ENCODE measurements around the gene RPS19.

RPS19 gene

GRCh38 chr19:41918095-41918494 lies 58.0 kb downstream of the RPS19 start:
- no peak overlapping the region for H3K4me3 ChIP-seq (ENCODE audit: low read depth, low read length)
- CTCF ChIA-PET: no interaction called here
- POLR2A ChIA-PET: no interaction called here
- DNase-seq (ENCODE audit: low read depth, low spot score): no peak
- TF ChIP-seq CTCF (IDR thresholded peaks at IDR 0.05; ENCODE audit: insufficient read depth, low read length, missing control alignments): no peak

GRCh38 chr19:41918653-41919244 lies 58.7 kb downstream of the RPS19 start:
- no peak for TF ChIP-seq CTCF (IDR thresholded peaks at IDR 0.05; ENCODE audit: insufficient read depth, low read length, missing control alignments)
- no peak for DNase-seq (ENCODE audit: low read depth, low spot score)
- POLR2A ChIA-PET: no interaction called here
- no peak overlapping the region for H3K4me3 ChIP-seq (ENCODE audit: low read depth, low read length)
- CTCF ChIA-PET: interaction anchor here (1.2 to 1.5 kb wide), 2 partner anchors 16 to 18 kb away, joined by 4 to 5 read pairs; no protein-coding TSS in a partner anchor

GRCh38 chr19:41919948-41920712 lies 60.1 kb downstream of the RPS19 start:
- TF ChIP-seq CTCF (IDR thresholded peaks at IDR 0.05; ENCODE audit: insufficient read depth, low read length, missing control alignments): no peak
- no peak for DNase-seq (ENCODE audit: low read depth, low spot score)
- CTCF ChIA-PET: interaction anchor here (1.2 to 1.5 kb wide), 2 partner anchors 15 to 17 kb away, joined by 4 to 5 read pairs; no protein-coding TSS in a partner anchor
- POLR2A ChIA-PET: no interaction called here
- no peak overlapping the region for H3K4me3 ChIP-seq (ENCODE audit: low read depth, low read length)

DNA sequence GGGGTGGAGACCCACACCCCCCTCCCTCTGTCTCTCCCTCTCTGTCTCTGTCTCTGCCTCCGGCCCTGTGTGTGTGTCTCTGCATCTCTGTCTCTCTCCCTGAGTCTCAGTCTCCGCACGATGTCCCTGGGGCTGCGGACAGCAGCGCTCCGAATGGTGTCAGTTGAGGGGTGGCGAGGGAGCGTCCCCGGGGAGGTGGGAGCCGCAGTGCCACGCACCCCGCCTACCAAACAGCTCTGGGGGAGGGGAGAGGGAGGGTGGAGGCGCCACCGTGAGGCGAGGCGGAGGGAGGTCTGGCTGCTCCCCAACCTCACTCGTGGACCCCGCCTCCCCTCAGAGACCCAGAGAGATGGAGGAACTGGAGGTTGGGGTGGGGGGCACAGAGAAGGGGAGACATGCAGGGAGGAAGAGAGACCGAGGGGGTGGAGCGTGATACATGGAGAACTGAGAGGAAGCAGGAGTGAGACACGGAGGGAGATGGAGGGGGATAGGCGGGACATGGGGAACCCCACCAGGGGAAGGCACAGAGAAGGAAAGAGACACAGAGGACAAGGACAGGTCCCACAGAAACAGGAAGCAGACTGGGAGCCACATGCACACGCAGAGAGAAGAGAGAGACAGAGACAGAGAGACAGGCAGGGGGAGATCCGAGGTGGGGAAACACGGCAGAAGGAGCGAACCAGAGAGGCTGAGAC lies 61.0 kb downstream of the RPS19 start:
- ChIA-PET POLR2A (no interaction called here), CTCF (interaction anchor here (1.2 kb wide), 1 partner anchor 13 kb away, joined by 5 read pairs; no protein-coding TSS in a partner anchor)
- H3K4me3 ChIP-seq (ENCODE audit: low read depth, low read length): no peak overlapping the region
- DNase-seq (ENCODE audit: low read depth, low spot score): no peak
- no peak for TF ChIP-seq CTCF (IDR thresholded peaks at IDR 0.05; ENCODE audit: insufficient read depth, low read length, missing control alignments)

GRCh38 chr19:41921577-41922576 lies 61.8 kb downstream of the RPS19 start:
- no peak overlapping the region for H3K4me3 ChIP-seq (ENCODE audit: low read depth, low read length)
- CTCF ChIA-PET: interaction anchor here (1.2 kb wide), 1 partner anchor 12 kb away, joined by 5 read pairs; no protein-coding TSS in a partner anchor
- no peak for DNase-seq (ENCODE audit: low read depth, low spot score)
- no peak for TF ChIP-seq CTCF (IDR thresholded peaks at IDR 0.05; ENCODE audit: insufficient read depth, low read length, missing control alignments)
- POLR2A ChIA-PET: no interaction called here
